HepG2 (cell line): ENCODE results near the gene PTGES3. TPM values are rescaled to one million over a fixed set of nuclear protein-coding genes. Genes with fewer than 3 reads are reported as not detected.

Experiments used
- AGO1 ChIP-seq: fragments of 200-400 bp; formaldehyde crosslinking; IDR thresholded peaks from 2 replicates; pipeline ENCODE4 v1.6.1; 2017; ENCODE audit warnings: mild to moderate bottlenecking, low read depth, low read length, moderate library complexity; ENCODE audit not compliant: poor library complexity, severe bottlenecking
- ARID2 ChIP-seq: sonication (generic); formaldehyde crosslinking; IDR thresholded peaks from 2 replicates; pipeline ENCODE4 v1.8.1; 2022; ENCODE audit warnings: mild to moderate bottlenecking, missing genetic modification reagents, borderline replicate concordance
- BHLHE40 ChIP-seq: IDR thresholded peaks from 2 replicates; pipeline ENCODE4 v1.6.1; 2011; ENCODE audit warnings: low read length, improper control_type of control experiment
- EP300 ChIP-seq, 3 experiments: sonication (generic) in 1 of 3; formaldehyde crosslinking in 1 of 3; IDR thresholded peaks; 2 replicates each; pipeline versions ENCODE4 v1.5.1 to v1.6.1; 2011 to 2020; ENCODE audit warnings: low read depth in 2 of 3, low read length in 2 of 3, borderline replicate concordance in 1 of 3, improper control_type of control experiment in 1 of 3, mild to moderate bottlenecking in 1 of 3, missing genetic modification reagents in 1 of 3, moderate library complexity in 1 of 3
- FLYWCH1 ChIP-seq: sonication (generic); formaldehyde crosslinking; IDR thresholded peaks from 2 replicates; pipeline ENCODE4 v1.8.1; 2023; ENCODE audit warnings: mild to moderate bottlenecking, missing genetic modification reagents
- HNRNPLL ChIP-seq: fragments of 200-400 bp; formaldehyde crosslinking; IDR thresholded peaks from 2 replicates; pipeline ENCODE4 v1.6.1; 2017; ENCODE audit warnings: mild to moderate bottlenecking, low read depth, low read length; ENCODE audit not compliant: poor library complexity, severe bottlenecking
- HOXA9 ChIP-seq: sonication (generic); formaldehyde crosslinking; IDR thresholded peaks from 2 replicates; pipeline ENCODE4 v1.8.1; 2022; ENCODE audit warnings: missing genetic modification reagents, mild to moderate bottlenecking, moderate library complexity, borderline replicate concordance
- KDM5A ChIP-seq: fragments of 200-600 bp; sonication (generic); IDR thresholded peaks from 2 replicates; pipeline ENCODE4 v1.7.0; 2018; ENCODE audit warnings: antibody characterized with exemption, mild to moderate bottlenecking, low read length, borderline replicate concordance
- NCOR1 ChIP-seq: fragments of 200-600 bp; sonication (generic); IDR thresholded peaks from 2 replicates; pipeline ENCODE4 v1.7.0; 2017; ENCODE audit warnings: antibody characterized with exemption, low read length, borderline replicate concordance
- NR3C1 ChIP-seq: sonication (generic); formaldehyde crosslinking; IDR thresholded peaks from 2 replicates; pipeline ENCODE4 v1.4.0; 2020; ENCODE audit warnings: missing genetic modification reagents
- SAFB2 ChIP-seq: sonication (generic); formaldehyde crosslinking; IDR thresholded peaks from 2 replicates; pipeline ENCODE4 v1.5.1; 2020; ENCODE audit warnings: missing genetic modification reagents, low read depth, mild to moderate bottlenecking, borderline replicate concordance
- SMARCE1 ChIP-seq: fragments of 450-650 bp; IDR thresholded peaks from 2 replicates; pipeline ENCODE4 v1.6.1; 2017; ENCODE audit warnings: borderline replicate concordance
- SOX5 ChIP-seq: IDR thresholded peaks from 2 replicates; pipeline ENCODE4 v1.6.1; 2016; ENCODE audit warnings: borderline replicate concordance
- TOPORS ChIP-seq: sonication (generic); formaldehyde crosslinking; IDR thresholded peaks from 2 replicates; pipeline ENCODE4 v1.8.0; 2023; ENCODE audit warnings: mild to moderate bottlenecking, missing genetic modification reagents
- ZBTB20 ChIP-seq: sonication (generic); formaldehyde crosslinking; IDR thresholded peaks from 2 replicates; pipeline ENCODE4 v1.8.1; 2023; ENCODE audit warnings: missing genetic modification reagents, low read depth, mild to moderate bottlenecking, borderline replicate concordance
- ZNF350 ChIP-seq: sonication (generic); formaldehyde crosslinking; IDR thresholded peaks from 2 replicates; pipeline ENCODE4 v1.4.0; 2020; ENCODE audit warnings: mild to moderate bottlenecking, low read depth, missing genetic modification reagents, borderline replicate concordance
- ZNF652 ChIP-seq: IDR thresholded peaks from 2 replicates; pipeline ENCODE4 v1.6.1; 2016; ENCODE audit warnings: low read depth, borderline replicate concordance
- ZNF766 ChIP-seq: sonication (generic); formaldehyde crosslinking; IDR thresholded peaks from 2 replicates; pipeline ENCODE4 v1.5.0; 2020; ENCODE audit warnings: missing genetic modification reagents, borderline replicate concordance
- ZNF773 ChIP-seq: sonication (generic); formaldehyde crosslinking; IDR thresholded peaks from 2 replicates; pipeline ENCODE4 v1.4.0; 2020; ENCODE audit warnings: missing genetic modification reagents, borderline replicate concordance
- polyA plus RNA-seq, 8 experiments: library from polyadenylated mRNA; depleted of rRNA in 3 of 8; stranded (reverse) in 7 of 8; unstranded in 1 of 8; fragments of >200 nt; fragmentation: Illumina TruSeq in 4 of 8; extraction: Trizol in 4 of 8; gene quantifications; 2 replicates each; pipeline versions ENCODE4 v1.2.1 to v1.2.3, GENCODE V29; 2011 to 2016; ENCODE audit warnings: low read depth in 4 of 8, missing spikeins in 1 of 8, mixed read lengths in 1 of 8; ENCODE audit not compliant: insufficient read depth in 1 of 8
- total RNA-seq, 5 experiments: library from RNA; depleted of rRNA; stranded (reverse); fragments of >200 nt; fragmentation: Illumina TruSeq; extraction: Trizol; gene quantifications; 2 replicates each; pipeline ENCODE4 v1.2.3, GENCODE V29; 2016; ENCODE audit warnings: low read depth in 1 of 5
- TF ChIP-seq, protein P1 (sequence below): sonication (generic); formaldehyde crosslinking; IDR thresholded peaks from 2 replicates; pipeline ENCODE4 v1.8.0; 2022; ENCODE audit warnings: missing genetic modification reagents, low read depth, mild to moderate bottlenecking, borderline replicate concordance
- TF ChIP-seq, protein P2 (sequence below): sonication (generic); formaldehyde crosslinking; IDR thresholded peaks from 2 replicates; pipeline ENCODE4 v1.4.0; 2020; ENCODE audit warnings: missing genetic modification reagents, borderline replicate concordance
- TF ChIP-seq, protein P3 (sequence below): sonication (generic); formaldehyde crosslinking; IDR thresholded peaks from 2 replicates; pipeline ENCODE4 v1.9.0; 2021; ENCODE audit warnings: missing genetic modification reagents, mild to moderate bottlenecking, borderline replicate concordance

Gene PTGES3
- total and polyA plus RNA-seq, 2 of the 13 experiments (the other 11 are each of a cell fraction or from before 2014, with no cell fraction given) = 54.4 to 159 TPM

DNA sequence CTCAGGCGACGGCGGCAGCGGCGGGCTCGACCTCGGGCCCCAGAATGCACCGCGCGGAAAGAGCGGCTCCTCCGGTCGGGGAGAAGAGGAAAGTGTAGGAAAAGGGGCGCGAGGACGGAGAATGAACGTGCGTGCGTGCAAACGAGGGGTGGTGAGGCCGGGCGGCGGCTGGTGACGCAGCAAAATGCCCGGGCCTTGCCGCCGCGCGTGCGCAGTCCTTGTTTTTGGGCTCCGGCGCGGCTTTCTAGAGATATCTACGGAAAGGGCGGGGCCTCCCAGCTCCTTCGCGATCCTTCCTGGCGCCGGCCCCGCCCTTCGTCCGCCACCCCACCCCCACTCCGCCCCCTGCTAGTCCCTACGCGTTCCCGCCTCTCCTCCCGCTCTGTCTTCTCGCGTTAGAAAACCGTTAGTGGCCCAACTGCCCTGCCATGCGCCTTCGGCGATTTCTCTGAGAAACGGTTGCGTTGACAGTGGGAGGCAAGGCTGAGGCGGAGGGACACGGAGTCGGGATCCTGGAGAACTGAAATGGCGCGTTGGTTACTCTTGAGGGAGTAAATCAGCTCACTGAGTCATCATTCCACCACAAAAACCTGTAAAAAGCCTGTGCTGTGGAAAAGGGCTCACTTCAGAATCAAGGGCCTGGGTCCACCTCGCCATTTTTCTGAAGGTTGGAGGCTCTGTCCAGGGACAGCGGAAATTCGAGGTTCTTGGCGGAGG is at the start of gene PTGES3 (continued):
- TF ChIP-seq SMARCE1 (no peak), NR3C1 (no peak), ARID2 (CRISPR knock-in tag) (peak; percentile 51; the same call in 1 of the 2 replicates), ZNF652 (no peak), NCOR1 (no peak), AGO1 (no peak), SOX5 (CRISPR knock-in tag) (peak; percentile 68), ZNF773 (CRISPR knock-in tag) (no peak), ZNF766 (CRISPR knock-in tag) (peak; percentile 85; the same call in 1 of the 2 replicates), KDM5A (peak; percentile 55; the same call in 1 of the 2 replicates), TOPORS (CRISPR knock-in tag) (peak; percentile 43; the same call in 1 of the 2 replicates), SAFB2 (CRISPR knock-in tag) (peak; percentile 85; the same call in 1 of the 2 replicates), FLYWCH1 (no peak), EP300 (IDR thresholded peaks at IDR 0.05; ENCODE audit: low read depth in 2 of 2, low read length in 2 of 2) (no peak; a peak in 1 of 4 replicates), EP300 (CRISPR knock-in tag; IDR thresholded peaks at IDR 0.05; ENCODE audit: borderline replicate concordance) (peak; percentile 9; the same call in 1 of the 2 replicates), HNRNPLL (peak; percentile 90), BHLHE40 (0 out of 2 replicates have a peak, but pooled peaks have one; percentile 39), ZNF350 (peak; percentile 77; the same call in 1 of the 2 replicates), ZBTB20 (CRISPR knock-in tag) (peak; percentile 77; the same call in 1 of the 2 replicates), HOXA9 (CRISPR knock-in tag) (peak; percentile 93; the same call in 1 of the 2 replicates)
- TF ChIP-seq, protein P1, sequence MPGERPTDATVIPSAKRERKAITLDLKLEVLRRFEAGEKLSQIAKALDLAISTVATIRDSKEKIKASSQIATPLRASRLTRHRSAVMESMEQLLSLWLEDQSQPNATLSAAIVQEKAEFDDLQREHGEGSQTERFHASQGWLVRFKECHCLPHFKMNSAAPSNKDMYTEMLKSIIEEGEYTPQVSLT (CRISPR knock-in tag) = no peak; the same call in 1 of the 2 replicates
- TF ChIP-seq, protein P2, sequence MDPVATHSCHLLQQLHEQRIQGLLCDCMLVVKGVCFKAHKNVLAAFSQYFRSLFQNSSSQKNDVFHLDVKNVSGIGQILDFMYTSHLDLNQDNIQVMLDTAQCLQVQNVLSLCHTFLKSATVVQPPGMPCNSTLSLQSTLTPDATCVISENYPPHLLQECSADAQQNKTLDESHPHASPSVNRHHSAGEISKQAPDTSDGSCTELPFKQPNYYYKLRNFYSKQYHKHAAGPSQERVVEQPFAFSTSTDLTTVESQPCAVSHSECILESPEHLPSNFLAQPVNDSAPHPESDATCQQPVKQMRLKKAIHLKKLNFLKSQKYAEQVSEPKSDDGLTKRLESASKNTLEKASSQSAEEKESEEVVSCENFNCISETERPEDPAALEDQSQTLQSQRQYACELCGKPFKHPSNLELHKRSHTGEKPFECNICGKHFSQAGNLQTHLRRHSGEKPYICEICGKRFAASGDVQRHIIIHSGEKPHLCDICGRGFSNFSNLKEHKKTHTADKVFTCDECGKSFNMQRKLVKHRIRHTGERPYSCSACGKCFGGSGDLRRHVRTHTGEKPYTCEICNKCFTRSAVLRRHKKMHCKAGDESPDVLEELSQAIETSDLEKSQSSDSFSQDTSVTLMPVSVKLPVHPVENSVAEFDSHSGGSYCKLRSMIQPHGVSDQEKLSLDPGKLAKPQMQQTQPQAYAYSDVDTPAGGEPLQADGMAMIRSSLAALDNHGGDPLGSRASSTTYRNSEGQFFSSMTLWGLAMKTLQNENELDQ (CRISPR knock-in tag) = no peak
- TF ChIP-seq, protein P3, sequence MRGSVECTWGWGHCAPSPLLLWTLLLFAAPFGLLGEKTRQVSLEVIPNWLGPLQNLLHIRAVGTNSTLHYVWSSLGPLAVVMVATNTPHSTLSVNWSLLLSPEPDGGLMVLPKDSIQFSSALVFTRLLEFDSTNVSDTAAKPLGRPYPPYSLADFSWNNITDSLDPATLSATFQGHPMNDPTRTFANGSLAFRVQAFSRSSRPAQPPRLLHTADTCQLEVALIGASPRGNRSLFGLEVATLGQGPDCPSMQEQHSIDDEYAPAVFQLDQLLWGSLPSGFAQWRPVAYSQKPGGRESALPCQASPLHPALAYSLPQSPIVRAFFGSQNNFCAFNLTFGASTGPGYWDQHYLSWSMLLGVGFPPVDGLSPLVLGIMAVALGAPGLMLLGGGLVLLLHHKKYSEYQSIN (CRISPR knock-in tag) = no peak
